ENCODE data around the gene CRB2. TPM values are rescaled to one million over a fixed set of nuclear protein-coding genes. Genes with fewer than 3 reads are reported as not detected.

The CRB2 gene
- total RNA-seq: not detected
- polyA plus RNA-seq: not detected

GRCh38 chr9:123355761-123356431 lies at the start of gene CRB2:
CRB2 (plus strand) TSS chr9:123356197; CDS start chr9:123356261, 64 bp downstream.
- Histone ChIP-seq H3K27ac (ENCODE audit: low read depth, low read length) (no peak within 1 kb of the TSS), H3K4me1 (ENCODE audit: insufficient read depth, low read length) (peaks cover 19% of the 10 kb centered on the region), H3K4me3 (ENCODE audit: low read length in 2 of 2) (no peak within 1 kb of the TSS), H3K27me3 (ENCODE audit: insufficient read depth, low read length) (no peaks in the 10 kb centered on the region), H3K36me3 (ENCODE audit: insufficient read depth, low read length) (no peaks in the 10 kb centered on the region), H3K9me3 (ENCODE audit: control insufficient read depth in 1 of 2, low read length in 2 of 2) (no peaks in the 10 kb centered on the region)
- H3K4me1 Mint-ChIP-seq: peaks cover 5 to 27% (median 9%) of the 10 kb centered on the region in 4 donors
- H3K36me3 Mint-ChIP-seq: no peaks in the 10 kb centered on the region
- POLR2A ChIA-PET (ENCODE audit: partially characterized antibody): interaction anchor here (0.6 kb wide), 1 partner anchor 464 kb away, joined by 3 read pairs; no protein-coding TSS in a partner anchor
- CTCF ChIA-PET (ENCODE audit: partially characterized antibody): interaction anchor here (1.0 to 2.3 kb wide), 6 partner anchors 11 to 254 kb away, joined by 3 to 11 read pairs (median 6); no protein-coding TSS in a partner anchor
- H3K27ac Mint-ChIP-seq: peak within 1 kb of the TSS in 1 of 7 donors; percentile 49
- intact Hi-C loops (cut with micrococcal nuclease): no loop called here
- peaks cover 0 to 2% (median 0%) of the 10 kb centered on the region in 8 donors for H3K9me3 Mint-ChIP-seq
- DNase-seq: no peak
- H3K4me3 Mint-ChIP-seq: no peak within 1 kb of the TSS
- peaks cover 3 to 9% of the 10 kb centered on the region in 2 donors for H3K27me3 Mint-ChIP-seq

- intact Hi-C loops (cut with micrococcal nuclease): no loop called here
- no peaks in the 10 kb centered on the region for H3K9me3 ChIP-seq (ENCODE audit: control insufficient read depth in 1 of 2, low read length in 2 of 2)
- Mint-ChIP-seq H3K27me3 (peaks cover 0 to 3% of the 10 kb centered on the region in 2 donors), H3K9me3 (peaks cover 0 to 1% (median 0%) of the 10 kb centered on the region in 8 donors), H3K4me3 (no peak overlapping the region), H3K36me3 (no peaks in the 10 kb centered on the region), H3K4me1 (peaks cover 5 to 17% (median 9%) of the 10 kb centered on the region in 4 donors), H3K27ac (no peak overlapping the region)
- no peak overlapping the region for H3K27ac ChIP-seq (ENCODE audit: low read depth, low read length)
- no peak overlapping the region for H3K4me3 ChIP-seq (ENCODE audit: low read length in 2 of 2)
- peaks cover 11% of the 10 kb centered on the region for H3K4me1 ChIP-seq (ENCODE audit: insufficient read depth, low read length)
- CTCF ChIA-PET (ENCODE audit: partially characterized antibody): no interaction called here
- no peaks in the 10 kb centered on the region for H3K36me3 ChIP-seq (ENCODE audit: insufficient read depth, low read length)
- no peaks in the 10 kb centered on the region for H3K27me3 ChIP-seq (ENCODE audit: insufficient read depth, low read length)
- no peak for DNase-seq
- POLR2A ChIA-PET (ENCODE audit: partially characterized antibody): interaction anchor here (0.5 kb wide), 1 partner anchor 15 kb away, joined by 3 read pairs; no protein-coding TSS in a partner anchor
Observed at GRCh38 chr9:123309611-123310010, 46.4 kb upstream of the CRB2 start.

GRCh38 chr9:123310551-123311249 lies 45.3 kb upstream of the CRB2 start:
- CTCF ChIA-PET (ENCODE audit: partially characterized antibody): interaction anchor here (0.5 kb wide), 1 partner anchor 39 kb away, joined by 4 read pairs; no protein-coding TSS in a partner anchor
- Histone ChIP-seq H3K27me3 (ENCODE audit: insufficient read depth, low read length) (no peaks in the 10 kb centered on the region), H3K36me3 (ENCODE audit: insufficient read depth, low read length) (no peaks in the 10 kb centered on the region), H3K27ac (ENCODE audit: low read depth, low read length) (no peak overlapping the region), H3K4me1 (ENCODE audit: insufficient read depth, low read length) (peaks cover 3% of the 10 kb centered on the region), H3K9me3 (ENCODE audit: control insufficient read depth in 1 of 2, low read length in 2 of 2) (no peaks in the 10 kb centered on the region), H3K4me3 (ENCODE audit: low read length in 2 of 2) (no peak overlapping the region)
- intact Hi-C loops (cut with micrococcal nuclease): no loop called here
- Mint-ChIP-seq H3K9me3 (peaks cover 0 to 1% (median 0%) of the 10 kb centered on the region in 8 donors), H3K4me1 (peaks cover 0 to 12% (median 1%) of the 10 kb centered on the region in 4 donors), H3K4me3 (no peak overlapping the region), H3K27ac (no peak overlapping the region), H3K36me3 (no peaks in the 10 kb centered on the region), H3K27me3 (peaks cover 0 to 5% of the 10 kb centered on the region in 2 donors)
- DNase-seq: no peak
- POLR2A ChIA-PET (ENCODE audit: partially characterized antibody): no interaction called here

- Mint-ChIP-seq H3K36me3 (no peaks in the 10 kb centered on the region), H3K4me1 (peaks cover 0 to 12% (median 1%) of the 10 kb centered on the region in 4 donors), H3K9me3 (peaks cover 0 to 1% (median 0%) of the 10 kb centered on the region in 8 donors), H3K27me3 (peaks cover 0 to 7% of the 10 kb centered on the region in 2 donors), H3K4me3 (no peak overlapping the region), H3K27ac (no peak overlapping the region)
- CTCF ChIA-PET (ENCODE audit: partially characterized antibody): no interaction called here
- Histone ChIP-seq H3K27me3 (ENCODE audit: insufficient read depth, low read length) (no peaks in the 10 kb centered on the region), H3K27ac (ENCODE audit: low read depth, low read length) (no peak overlapping the region), H3K4me1 (ENCODE audit: insufficient read depth, low read length) (peaks cover 3% of the 10 kb centered on the region), H3K4me3 (ENCODE audit: low read length in 2 of 2) (no peak overlapping the region), H3K9me3 (ENCODE audit: control insufficient read depth in 1 of 2, low read length in 2 of 2) (no peaks in the 10 kb centered on the region), H3K36me3 (ENCODE audit: insufficient read depth, low read length) (no peaks in the 10 kb centered on the region)
- POLR2A ChIA-PET (ENCODE audit: partially characterized antibody): no interaction called here
- intact Hi-C loops (cut with micrococcal nuclease): no loop called here
- no peak for DNase-seq
Observed at GRCh38 chr9:123311250-123311752, 44.7 kb upstream of the CRB2 start.

- Histone ChIP-seq H3K27ac (ENCODE audit: low read depth, low read length) (no peak overlapping the region), H3K4me1 (ENCODE audit: insufficient read depth, low read length) (no peaks in the 10 kb centered on the region), H3K4me3 (ENCODE audit: low read length in 2 of 2) (no peak overlapping the region), H3K36me3 (ENCODE audit: insufficient read depth, low read length) (no peaks in the 10 kb centered on the region), H3K27me3 (ENCODE audit: insufficient read depth, low read length) (no peaks in the 10 kb centered on the region), H3K9me3 (ENCODE audit: control insufficient read depth in 1 of 2, low read length in 2 of 2) (no peaks in the 10 kb centered on the region)
- Mint-ChIP-seq H3K4me3 (no peak overlapping the region), H3K9me3 (peaks cover 0 to 1% (median 0%) of the 10 kb centered on the region in 8 donors), H3K27ac (no peak overlapping the region), H3K36me3 (no peaks in the 10 kb centered on the region), H3K27me3 (peaks cover 0 to 7% of the 10 kb centered on the region in 2 donors), H3K4me1 (peaks cover 0 to 12% (median 1%) of the 10 kb centered on the region in 4 donors)
- DNase-seq: no peak
- intact Hi-C loops (cut with micrococcal nuclease): no loop called here
- ChIA-PET CTCF (ENCODE audit: partially characterized antibody) (no interaction called here), POLR2A (ENCODE audit: partially characterized antibody) (no interaction called here)
Observed at GRCh38 chr9:123312306-123312877, 43.6 kb upstream of the CRB2 start.

- H3K4me3 Mint-ChIP-seq: no peak overlapping the region
- no peak overlapping the region for H3K27ac Mint-ChIP-seq
- intact Hi-C loops (cut with micrococcal nuclease): no loop called here
Observed at GRCh38 chr9:123314617-123315016, 41.4 kb upstream of the CRB2 start.

GRCh38 chr9:123315635-123316034 lies 40.4 kb upstream of the CRB2 start:
- Histone ChIP-seq H3K4me3 (ENCODE audit: low read length in 2 of 2) (no peak overlapping the region), H3K4me1 (ENCODE audit: insufficient read depth, low read length) (no peaks in the 10 kb centered on the region), H3K36me3 (ENCODE audit: insufficient read depth, low read length) (no peaks in the 10 kb centered on the region), H3K27me3 (ENCODE audit: insufficient read depth, low read length) (no peaks in the 10 kb centered on the region), H3K27ac (ENCODE audit: low read depth, low read length) (no peak overlapping the region), H3K9me3 (ENCODE audit: control insufficient read depth in 1 of 2, low read length in 2 of 2) (no peaks in the 10 kb centered on the region)
- POLR2A ChIA-PET (ENCODE audit: partially characterized antibody): no interaction called here
- peaks cover 0 to 1% (median 0%) of the 10 kb centered on the region in 8 donors for H3K9me3 Mint-ChIP-seq
- peaks cover 0 to 7% of the 10 kb centered on the region in 2 donors for H3K27me3 Mint-ChIP-seq
- CTCF ChIA-PET (ENCODE audit: partially characterized antibody): no interaction called here
- H3K27ac Mint-ChIP-seq: peak overlapping the region in 1 of 7 donors; percentile 36
- peaks cover 0 to 12% (median 1%) of the 10 kb centered on the region in 4 donors for H3K4me1 Mint-ChIP-seq
- no peak overlapping the region for H3K4me3 Mint-ChIP-seq
- intact Hi-C loops (cut with micrococcal nuclease): no loop called here
- no peak for DNase-seq
- H3K36me3 Mint-ChIP-seq: no peaks in the 10 kb centered on the region

More at GRCh38 chr9:123314617-123315016, 41.4 kb upstream of the CRB2 start:
- Mint-ChIP-seq H3K27me3 (peaks cover 0 to 7% of the 10 kb centered on the region in 2 donors), H3K9me3 (peaks cover 0 to 1% (median 0%) of the 10 kb centered on the region in 8 donors), H3K36me3 (no peaks in the 10 kb centered on the region), H3K4me1 (peaks cover 0 to 12% (median 1%) of the 10 kb centered on the region in 4 donors)
- no peaks in the 10 kb centered on the region for H3K36me3 ChIP-seq (ENCODE audit: insufficient read depth, low read length)
- H3K9me3 ChIP-seq (ENCODE audit: control insufficient read depth in 1 of 2, low read length in 2 of 2): no peaks in the 10 kb centered on the region
- no peaks in the 10 kb centered on the region for H3K27me3 ChIP-seq (ENCODE audit: insufficient read depth, low read length)
- POLR2A ChIA-PET (ENCODE audit: partially characterized antibody): interaction anchor here (1.1 kb wide), 1 partner anchor 8 kb away, joined by 3 read pairs; no protein-coding TSS in a partner anchor
- H3K4me1 ChIP-seq (ENCODE audit: insufficient read depth, low read length): no peaks in the 10 kb centered on the region
- no peak overlapping the region for H3K27ac ChIP-seq (ENCODE audit: low read depth, low read length)
- CTCF ChIA-PET (ENCODE audit: partially characterized antibody): interaction anchor here (1.1 kb wide), 1 partner anchor 9 kb away, joined by 3 read pairs; no protein-coding TSS in a partner anchor
- DNase-seq: no peak
- H3K4me3 ChIP-seq (ENCODE audit: low read length in 2 of 2): no peak overlapping the region

Data from CD4-positive, alpha-beta memory T cell (primary cell).